ENCODE data around the gene POLR2A.

The POLR2A gene

GRCh38 chr17:7508846-7509245 lies 24.7 kb downstream of the POLR2A start:
- no peak for DNase-seq

- DNase-seq: no peak
Measured at GRCh38 chr17:7509937-7510336, 25.8 kb downstream of the POLR2A start.

GRCh38 chr17:7511108-7511507 lies 26.9 kb downstream of the POLR2A start:
- DNase-seq: no peak

GRCh38 chr17:7512105-7512504 lies 27.9 kb downstream of the POLR2A start:
- no peak for DNase-seq

- no peak for DNase-seq
Measured at GRCh38 chr17:7512824-7513540, 28.8 kb downstream of the POLR2A start.

- no peak for DNase-seq
Measured at GRCh38 chr17:7513850-7514419, 29.8 kb downstream of the POLR2A start.

- DNase-seq: no peak
Measured at GRCh38 chr17:7515911-7516610, 31.9 kb downstream of the POLR2A start.

GRCh38 chr17:7523033-7523432 lies 38.9 kb downstream of the POLR2A start:
- no peak for DNase-seq

GRCh38 chr17:7528842-7529241 lies 44.7 kb downstream of the POLR2A start:
- no peak for DNase-seq

- no peak for DNase-seq
Measured at GRCh38 chr17:7530023-7530900, 46.1 kb downstream of the POLR2A start.

- no peak for DNase-seq
Measured at GRCh38 chr17:7538050-7538449, 53.9 kb downstream of the POLR2A start.

GRCh38 chr17:7538891-7539545 lies 54.9 kb downstream of the POLR2A start:
- DNase-seq: no peak

- DNase-seq: no peak
Measured at GRCh38 chr17:7541074-7541621, 57.0 kb downstream of the POLR2A start.

GRCh38 chr17:7544911-7545310 lies 60.7 kb downstream of the POLR2A start:
- no peak for DNase-seq

GRCh38 chr17:7548585-7549400 lies 64.6 kb downstream of the POLR2A start, which contains the start of gene TNFSF12:
Gene TNFSF12, plus strand, starts transcription at chr17:7549058. Its CDS starts 96 bp downstream, at chr17:7549154.
- no peak for DNase-seq

Measured in NCI-H2171 treated with DMSO at 0.1 percent for 48 hours (cell line).